H1 (cell line): ENCODE measurements around the gene FARS2. TPM values are rescaled to one million over a fixed set of nuclear protein-coding genes. Genes with fewer than 3 reads are reported as not detected.

Source experiments
- CTCF ChIA-PET: fragments of 300-600 bp; sonication (Branson Sonifier 250); formaldehyde crosslinking; loops from one replicate; lab custom pipeline; 2021; ENCODE audit not compliant: partially characterized antibody; lab: Charles Lee
- POLR2A ChIA-PET: fragments of 300-600 bp; sonication (Branson Sonifier 250); formaldehyde crosslinking; loops from one replicate; lab custom pipeline; 2021; ENCODE audit warnings: inconsistent platforms; ENCODE audit not compliant: partially characterized antibody; lab: Charles Lee
- DNase-seq, 2 experiments: peaks; one replicate each; pipeline versions ENCODE4 v3.0.0 to v3.0.0-alpha.2; 2010 to 2022; ENCODE audit warnings: low spot score in 2 of 2, low read depth in 1 of 2, mixed read lengths in 1 of 2
- FAIRE-seq: peaks from 2 replicates; lab custom pipeline; 2011; peaks lifted over from hg19 to GRCh38; lab: Jason Lieb, UNC
- H2AFZ ChIP-seq: 2 replicates; pipeline ENCODE4 v1.8.1; 2012; ENCODE audit warnings: low read length, inconsistent platforms
- H2AK5ac ChIP-seq: 2 replicates; pipeline ENCODE4 v1.6.1; 2013; ENCODE audit warnings: low read depth, low read length
- H2BK120ac ChIP-seq: replicated peaks from 2 replicates; pipeline ENCODE3; 2013; ENCODE audit warnings: low read depth, low read length, inconsistent platforms
- H2BK12ac ChIP-seq: 2 replicates; pipeline ENCODE4 v1.6.1; 2013; ENCODE audit warnings: low read depth, low read length
- H2BK15ac ChIP-seq: 2 replicates; pipeline ENCODE4 v1.6.1; 2013; ENCODE audit warnings: low read length
- H2BK20ac ChIP-seq: 2 replicates; pipeline ENCODE4 v1.6.1; 2013; ENCODE audit warnings: low read length
- H2BK5ac ChIP-seq: 2 replicates; pipeline ENCODE4 v1.6.1; 2013; ENCODE audit warnings: low read depth, low read length
- H3K14ac ChIP-seq: 2 replicates; pipeline ENCODE4 v1.6.1; 2013; ENCODE audit warnings: inconsistent platforms; ENCODE audit not compliant: insufficient read length
- H3K18ac ChIP-seq: 2 replicates; pipeline ENCODE4 v1.6.1; 2013; ENCODE audit warnings: low read length; ENCODE audit errors: extremely low read depth
- H3K23ac ChIP-seq: 2 replicates; pipeline ENCODE4 v1.6.1; 2013; ENCODE audit warnings: inconsistent platforms; ENCODE audit not compliant: insufficient read length
- H3K23me2 ChIP-seq: 2 replicates; pipeline ENCODE4 v1.6.1; 2013; ENCODE audit warnings: low read depth, low read length
- H3K27ac ChIP-seq: 2 replicates; pipeline ENCODE4 v1.6.1; 2011; ENCODE audit warnings: low read depth, low read length, inconsistent platforms
- H3K27me3 ChIP-seq, 4 experiments: replicated peaks in 1 of 4; 1 replicate in 1 of 4; 2 replicates in 3 of 4; pipeline versions ENCODE4 v1.6.1 to v1.8.1; 2011 to 2013; ENCODE audit warnings: low read length in 3 of 4, mild to moderate bottlenecking in 3 of 4, inconsistent platforms in 2 of 4, mixed read lengths in 2 of 4, moderate library complexity in 1 of 4; ENCODE audit not compliant: control insufficient read depth in 3 of 4, insufficient read depth in 3 of 4; ENCODE audit errors: extremely low read depth in 1 of 4
- H3K36me3 ChIP-seq, 4 experiments: 2 replicates each; pipeline versions ENCODE4 v1.6.1 to v1.8.1; 2011 to 2013; ENCODE audit warnings: mild to moderate bottlenecking in 4 of 4, low read length in 3 of 4, moderate library complexity in 2 of 4, control low read depth in 1 of 4, inconsistent platforms in 1 of 4; ENCODE audit not compliant: insufficient read depth in 4 of 4, control insufficient read depth in 2 of 4
- H3K4ac ChIP-seq: replicated peaks from 2 replicates; pipeline ENCODE3; 2013; ENCODE audit warnings: low read length, low read depth, mixed read lengths, inconsistent platforms; ENCODE audit not compliant: insufficient read length
- H3K4me1 ChIP-seq, 4 experiments: replicated peaks in 1 of 4; 1 replicate in 1 of 4; 2 replicates in 3 of 4; pipeline versions ENCODE4 v1.6.1 to v1.8.1; 2011 to 2013; ENCODE audit warnings: low read length in 3 of 4, inconsistent platforms in 2 of 4, mixed read lengths in 1 of 4; ENCODE audit not compliant: insufficient read depth in 4 of 4, control insufficient read depth in 3 of 4
- H3K4me2 ChIP-seq, 2 experiments: 2 replicates each; pipeline versions ENCODE4 v1.6.1 to v1.8.1; 2011 to 2013; ENCODE audit warnings: low read depth in 2 of 2, low read length in 2 of 2, control low read depth in 1 of 2, inconsistent platforms in 1 of 2, mild to moderate bottlenecking in 1 of 2; ENCODE audit not compliant: insufficient read depth in 1 of 2
- H3K4me3 ChIP-seq, 4 experiments: fragments of 200-600, 300-600 bp in 1 of 4; sonication (generic), shearing (Covaris generic), sonication (Bioruptor Twin) in 1 of 4; 2 replicates each; pipeline versions ENCODE4 v1.5.1 to v1.8.1; 2011 to 2016; ENCODE audit warnings: low read length in 4 of 4, low read depth in 3 of 4, control low read depth in 2 of 4, inconsistent platforms in 2 of 4, mild to moderate bottlenecking in 2 of 4, mixed read lengths in 1 of 4, moderate library complexity in 1 of 4; ENCODE audit not compliant: insufficient read depth in 2 of 4; ENCODE audit errors: extremely low read depth in 1 of 4
- H3K56ac ChIP-seq: replicated peaks from 2 replicates; pipeline ENCODE3; 2013; ENCODE audit warnings: low read depth, mild to moderate bottlenecking, mixed read lengths, low read length, inconsistent platforms; ENCODE audit not compliant: insufficient read length
- H3K79me1 ChIP-seq: 2 replicates; pipeline ENCODE4 v1.6.1; 2013; ENCODE audit warnings: low read depth, low read length, control low read depth
- H3K79me2 ChIP-seq, 2 experiments: 2 replicates each; pipeline versions ENCODE4 v1.6.1 to v1.8.1; 2012 to 2013; ENCODE audit warnings: low read length in 2 of 2, mild to moderate bottlenecking in 2 of 2, inconsistent platforms in 1 of 2; ENCODE audit not compliant: insufficient read depth in 2 of 2, control insufficient read depth in 1 of 2
- H3K9ac ChIP-seq, 4 experiments: replicated peaks in 1 of 4; 1 replicate in 1 of 4; 2 replicates in 3 of 4; pipeline versions ENCODE4 v1.6.1 to v1.8.1; 2011 to 2013; ENCODE audit warnings: low read depth in 3 of 4, low read length in 3 of 4, control low read depth in 2 of 4, mild to moderate bottlenecking in 2 of 4, moderate library complexity in 2 of 4, inconsistent platforms in 1 of 4; ENCODE audit errors: extremely low read depth in 1 of 4
- H3K9me3 ChIP-seq, 2 experiments: 2 replicates each; pipeline versions ENCODE4 v1.6.1 to v1.8.1; 2012 to 2013; ENCODE audit warnings: mild to moderate bottlenecking in 2 of 2, moderate library complexity in 2 of 2, control low read depth in 1 of 2, inconsistent platforms in 1 of 2, low read depth in 1 of 2, low read length in 1 of 2, mixed read lengths in 1 of 2; ENCODE audit not compliant: insufficient read depth in 2 of 2
- H4K20me1 ChIP-seq, 2 experiments: replicated peaks in 1 of 2; 2 replicates each; pipeline versions ENCODE3 to v1.8.1; 2011 to 2013; ENCODE audit warnings: inconsistent platforms in 2 of 2, low read length in 2 of 2, mild to moderate bottlenecking in 1 of 2; ENCODE audit not compliant: insufficient read depth in 2 of 2, control insufficient read depth in 1 of 2
- H4K5ac ChIP-seq: 2 replicates; pipeline ENCODE4 v1.6.1; 2013; ENCODE audit warnings: low read length, low read depth, mixed read lengths, inconsistent platforms; ENCODE audit not compliant: insufficient read length
- H4K8ac ChIP-seq: 2 replicates; pipeline ENCODE4 v1.8.0; 2013; ENCODE audit warnings: mild to moderate bottlenecking, moderate library complexity, low read length, inconsistent platforms; ENCODE audit not compliant: insufficient read depth; ENCODE audit errors: extremely low read depth
- H4K91ac ChIP-seq: replicated peaks from 2 replicates; pipeline ENCODE3; 2013; ENCODE audit warnings: low read length, mixed read lengths, inconsistent platforms; ENCODE audit not compliant: insufficient read length
- BRCA1 ChIP-seq: IDR thresholded peaks from 2 replicates; pipeline ENCODE4 v1.6.1; 2012; ENCODE audit warnings: low read depth, low read length, improper control_type of control experiment
- CTCF ChIP-seq, 3 experiments: IDR thresholded peaks; 1 replicate in 2 of 3; 2 replicates in 1 of 3; pipeline versions ENCODE4 v1.5.1 to v1.6.1; 2011; ENCODE audit warnings: low read length in 3 of 3, mild to moderate bottlenecking in 3 of 3, inconsistent platforms in 2 of 3, low read depth in 1 of 3, moderate library complexity in 1 of 3; ENCODE audit not compliant: insufficient read depth in 1 of 3; ENCODE audit errors: control extremely low read depth in 1 of 3
- MAFK ChIP-seq: IDR thresholded peaks from 2 replicates; pipeline ENCODE4 v1.6.1; 2012; ENCODE audit warnings: low read depth, mild to moderate bottlenecking, improper control_type of control experiment, low read length
- POLR2AphosphoS5 ChIP-seq: IDR thresholded peaks from 2 replicates; pipeline ENCODE4 v1.6.1; 2011; ENCODE audit warnings: low read depth, low read length
- RFX5 ChIP-seq: IDR thresholded peaks from 2 replicates; pipeline ENCODE4 v1.6.1; 2011; ENCODE audit warnings: low read depth, low read length, improper control_type of control experiment, borderline replicate concordance
- RNF2 ChIP-seq: fragments of 200-900, 300-1000 bp; sonication (generic); IDR thresholded peaks from 2 replicates; pipeline ENCODE4 v1.7.1; 2016; ENCODE audit warnings: borderline replicate concordance, low read depth, mild to moderate bottlenecking, antibody characterized with exemption, low read length; ENCODE audit not compliant: poor library complexity, severe bottlenecking; ENCODE audit errors: missing control alignments
- SAP30 ChIP-seq: fragments of 300-600 bp; sonication (generic); IDR thresholded peaks from 2 replicates; pipeline ENCODE4 v1.7.1; 2012; ENCODE audit warnings: low read length, moderate library complexity, mild to moderate bottlenecking, inconsistent platforms; ENCODE audit not compliant: insufficient read depth, insufficient replicate concordance
- SIN3A ChIP-seq, 2 experiments: IDR thresholded peaks in 1 of 2; conservative IDR thresholded peaks in 1 of 2; 2 replicates each; pipeline ENCODE4 v1.6.1; 2011 to 2012; ENCODE audit warnings: low read length in 2 of 2, improper control_type of control experiment in 1 of 2, low read depth in 1 of 2, mild to moderate bottlenecking in 1 of 2
- SP1 ChIP-seq: IDR thresholded peaks from 2 replicates; pipeline ENCODE4 v1.6.1; 2011; ENCODE audit warnings: low read depth, low read length
- WGBS, 2 experiments: shearing (Covaris generic) in 1 of 2; methylation state at CpG; one replicate each; pipeline versions ENCODE4 v1.1.6 to v1.1.7; 2013 to 2015; ENCODE audit warnings: low lambda C conversion rate in 2 of 2, mixed read lengths in 2 of 2, inconsistent platforms in 1 of 2, low coverage in 1 of 2, missing lambda C conversion rate in 1 of 2; ENCODE audit not compliant: insufficient replicate concordance in 2 of 2, insufficient coverage in 1 of 2, insufficient read length in 1 of 2; ENCODE audit errors: extremely low coverage in 1 of 2, missing lambda C conversion rate in 1 of 2; 5-methylcytosine and 5-hydroxymethylcytosine counted together
- polyA plus RNA-seq, 7 experiments: library from polyadenylated mRNA; depleted of rRNA in 3 of 7; stranded (reverse) in 5 of 7; unstranded in 2 of 7; fragments of >200 nt in 5 of 7; fragments of 200-250 nt in 2 of 7; gene quantifications; 1 replicate in 5 of 7; 2 replicates in 1 of 7; 4 replicates in 1 of 7; pipeline versions ENCODE4 v1.2.1 to v1.2.3, GENCODE V29; 2011 to 2013; ENCODE audit warnings: missing spikeins in 2 of 7, mixed read lengths in 2 of 7
- total RNA-seq: library from RNA; stranded (reverse); fragmentation: NEBNext Ultra II Directional; extraction: Animal tissue kit (Norgen Biotek cat#: 25700); gene quantifications from 2 replicates; pipeline ENCODE4 v1.2.1, GENCODE V29; 2021

Gene FARS2
- total and polyA plus RNA-seq, 2 of the 8 experiments (the other 6 are each of a cell fraction or from before 2014, with no cell fraction given), result 11.7 to 14.4 TPM

GRCh38 chr6:5531853-5532375 lies 270.6 kb downstream of the FARS2 start:
- DNase-seq (no peak), FAIRE-seq (no peak)
- no peaks in the 10 kb centered on the region for H3K9me3 ChIP-seq
- no peak overlapping the region for H2BK20ac ChIP-seq
- H3K79me1 ChIP-seq, result no peaks in the 10 kb centered on the region
- no peak overlapping the region for H4K8ac ChIP-seq
- no peak overlapping the region for H3K4me2 ChIP-seq
- ChIA-PET POLR2A (interaction anchor here (0.7 kb wide), 1 partner anchor 271 kb away, joined by 3 read pairs; the partner anchor contains the start of gene LYRM4), CTCF (interaction anchor here (1.1 kb wide), 1 partner anchor 43 kb away, joined by 3 read pairs; no protein-coding TSS in a partner anchor)
- no peak overlapping the region for H3K18ac ChIP-seq
- H3K23me2 ChIP-seq, result no peaks in the 10 kb centered on the region
- H3K9ac ChIP-seq, result no peak overlapping the region
- no peak overlapping the region for H3K4ac ChIP-seq
- H4K91ac ChIP-seq, result no peak overlapping the region
- no peaks in the 10 kb centered on the region for H3K79me2 ChIP-seq
- no peaks in the 10 kb centered on the region for H3K36me3 ChIP-seq
- H3K27me3 ChIP-seq, result no peaks in the 10 kb centered on the region
- TF ChIP-seq MAFK, result no peak
- no peak for TF ChIP-seq CTCF (IDR thresholded peaks at IDR 0.05; ENCODE audit: control extremely low read depth in 1 of 3, insufficient read depth in 1 of 3, low read depth in 1 of 3, low read length in 3 of 3)
- no peak for TF ChIP-seq SP1
- no peak for TF ChIP-seq RFX5
- no peak for TF ChIP-seq BRCA1
- no peak for TF ChIP-seq POLR2AphosphoS5
- no peak for TF ChIP-seq SIN3A (conservative IDR thresholded peaks at IDR 0.05 in 1 of 2, IDR thresholded peaks at IDR 0.05 in 1 of 2; ENCODE audit: low read depth in 1 of 2, low read length in 2 of 2)
- TF ChIP-seq SAP30, result no peak
- TF ChIP-seq RNF2, result no peak
- TF ChIP-seq, all 59 proteins: peak for 0
- no peak overlapping the region for H2BK5ac ChIP-seq
- no peak overlapping the region for H4K5ac ChIP-seq
- no peak overlapping the region for H3K4me3 ChIP-seq
- H3K56ac ChIP-seq, result no peak overlapping the region
- no peak overlapping the region for H3K14ac ChIP-seq
- H3K27ac ChIP-seq, result no peak overlapping the region
- WGBS, 2 experiments, result 87% methylated on average over 6 of the region's 6 CpGs; no CpG with 5 or more reads in 1 of the 2 experiments
- H2BK12ac ChIP-seq, result no peak overlapping the region
- H4K20me1 ChIP-seq, result no peaks in the 10 kb centered on the region
- H2BK15ac ChIP-seq, result no peak overlapping the region
- H3K4me1 ChIP-seq, result no peaks in the 10 kb centered on the region
- no peak overlapping the region for H2AK5ac ChIP-seq
- H2BK120ac ChIP-seq, result no peak overlapping the region
- no peak overlapping the region for H2AFZ ChIP-seq
- no peak overlapping the region for H3K23ac ChIP-seq
